ENCODE results near the gene VSX1. TPM values are rescaled to one million over a fixed set of nuclear protein-coding genes. Genes with fewer than 3 reads are reported as not detected.

Gene VSX1
- total RNA-seq, 1 experiment from 2014 or later = not detected

DNA sequence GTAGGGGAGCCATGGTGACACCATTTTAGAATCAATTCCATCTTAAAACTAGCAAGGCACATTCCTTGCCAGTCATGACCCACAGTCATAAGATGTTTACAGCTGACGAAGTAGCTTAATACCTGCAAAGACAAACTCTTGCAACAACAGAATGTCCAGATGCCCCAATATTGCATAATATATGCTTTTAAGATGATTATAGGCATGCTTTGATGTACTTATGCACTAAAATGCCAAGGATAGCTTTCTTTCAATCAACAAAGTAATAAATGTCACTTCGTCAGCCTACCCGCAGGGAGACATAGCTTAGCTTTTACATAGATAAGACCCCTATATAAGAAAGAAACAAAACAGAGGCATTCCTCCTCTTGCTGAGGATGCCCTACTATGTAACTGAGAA is 50.7 kb downstream of the VSX1 start:
- POLR2A ChIA-PET = interaction anchor here (0.7 to 5.5 kb wide), 7 partner anchors 8 to 32 kb away, joined by 3 to 42 read pairs (median 5); no protein-coding TSS in a partner anchor
- DNase-seq (ENCODE audit: unreplicated experiment) = no peak
- Mint-ChIP-seq H3K4me3 (ENCODE audit: unreplicated experiment) (no peak overlapping the region), H3K27me3 (ENCODE audit: insufficient read depth, unreplicated experiment) (no peaks in the 10 kb centered on the region), H3K27ac (ENCODE audit: low read depth, unreplicated experiment) (no peak overlapping the region), H3K9me3 (ENCODE audit: unreplicated experiment) (no peaks in the 10 kb centered on the region), H3K4me1 (ENCODE audit: insufficient read depth, unreplicated experiment) (peaks cover 16% of the 10 kb centered on the region), H3K36me3 (ENCODE audit: insufficient read depth, unreplicated experiment) (no peaks in the 10 kb centered on the region)
- intact Hi-C loops (cut with micrococcal nuclease) = no loop called here
- TF ChIP-seq, protein P1, sequence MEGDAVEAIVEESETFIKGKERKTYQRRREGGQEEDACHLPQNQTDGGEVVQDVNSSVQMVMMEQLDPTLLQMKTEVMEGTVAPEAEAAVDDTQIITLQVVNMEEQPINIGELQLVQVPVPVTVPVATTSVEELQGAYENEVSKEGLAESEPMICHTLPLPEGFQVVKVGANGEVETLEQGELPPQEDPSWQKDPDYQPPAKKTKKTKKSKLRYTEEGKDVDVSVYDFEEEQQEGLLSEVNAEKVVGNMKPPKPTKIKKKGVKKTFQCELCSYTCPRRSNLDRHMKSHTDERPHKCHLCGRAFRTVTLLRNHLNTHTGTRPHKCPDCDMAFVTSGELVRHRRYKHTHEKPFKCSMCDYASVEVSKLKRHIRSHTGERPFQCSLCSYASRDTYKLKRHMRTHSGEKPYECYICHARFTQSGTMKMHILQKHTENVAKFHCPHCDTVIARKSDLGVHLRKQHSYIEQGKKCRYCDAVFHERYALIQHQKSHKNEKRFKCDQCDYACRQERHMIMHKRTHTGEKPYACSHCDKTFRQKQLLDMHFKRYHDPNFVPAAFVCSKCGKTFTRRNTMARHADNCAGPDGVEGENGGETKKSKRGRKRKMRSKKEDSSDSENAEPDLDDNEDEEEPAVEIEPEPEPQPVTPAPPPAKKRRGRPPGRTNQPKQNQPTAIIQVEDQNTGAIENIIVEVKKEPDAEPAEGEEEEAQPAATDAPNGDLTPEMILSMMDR (IDR thresholded peaks at IDR 0.05; ENCODE audit: unreplicated experiment) = no peak
- BruUV-seq (replicated peaks) = no TSS peak
- CTCF ChIA-PET = interaction anchor here (0.6 to 4.9 kb wide), 4 partner anchors 33 to 158 kb away, joined by 3 to 43 read pairs (median 14); no protein-coding TSS in a partner anchor

DNA sequence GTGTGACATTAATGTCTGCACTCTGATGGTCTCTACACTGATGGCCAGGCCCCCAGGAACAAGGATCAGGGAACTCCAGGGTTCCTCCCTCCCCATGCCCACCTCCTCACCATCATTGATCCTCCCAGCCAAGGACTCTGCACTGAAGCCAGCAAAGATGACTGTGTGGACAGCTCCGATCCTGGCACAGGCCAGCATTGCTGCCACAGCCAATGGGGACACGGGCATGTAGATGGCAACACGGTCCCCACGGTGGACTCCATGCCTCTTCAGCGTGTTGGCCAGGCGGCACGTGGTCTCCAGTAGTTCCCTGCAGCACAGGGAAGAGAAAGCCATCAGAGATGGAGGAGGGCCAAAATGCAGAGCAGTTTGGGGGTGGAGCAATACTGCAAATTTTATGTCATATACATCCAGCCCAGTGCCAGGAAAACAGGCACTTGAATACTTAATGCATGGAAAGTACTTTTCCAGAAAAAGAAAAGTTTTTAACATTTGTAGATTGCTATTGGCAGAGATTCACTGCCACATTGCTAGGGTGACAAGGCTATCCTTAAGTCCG is 51.2 kb downstream of the VSX1 start:
- no TSS peak for BruUV-seq (replicated peaks)
- H3K27me3 Mint-ChIP-seq (ENCODE audit: insufficient read depth, unreplicated experiment) = no peaks in the 10 kb centered on the region
- TF ChIP-seq, protein P1 (IDR thresholded peaks at IDR 0.05; ENCODE audit: unreplicated experiment) = no peak
- POLR2A ChIA-PET = interaction anchor here (0.7 to 5.5 kb wide), 7 partner anchors 9 to 32 kb away, joined by 3 to 42 read pairs (median 5); no protein-coding TSS in a partner anchor
- no peak overlapping the region for H3K27ac Mint-ChIP-seq (ENCODE audit: low read depth, unreplicated experiment)
- no peaks in the 10 kb centered on the region for H3K9me3 Mint-ChIP-seq (ENCODE audit: unreplicated experiment)
- no peak for DNase-seq (ENCODE audit: unreplicated experiment)
- H3K4me3 Mint-ChIP-seq (ENCODE audit: unreplicated experiment) = no peak overlapping the region
- peaks cover 16% of the 10 kb centered on the region for H3K4me1 Mint-ChIP-seq (ENCODE audit: insufficient read depth, unreplicated experiment)
- no peaks in the 10 kb centered on the region for H3K36me3 Mint-ChIP-seq (ENCODE audit: insufficient read depth, unreplicated experiment)
- CTCF ChIA-PET = interaction anchor here (4.4 to 4.9 kb wide), 2 partner anchors 34 to 36 kb away, joined by 24 to 43 read pairs; no protein-coding TSS in a partner anchor
- intact Hi-C loops (cut with micrococcal nuclease) = no loop called here

DNA sequence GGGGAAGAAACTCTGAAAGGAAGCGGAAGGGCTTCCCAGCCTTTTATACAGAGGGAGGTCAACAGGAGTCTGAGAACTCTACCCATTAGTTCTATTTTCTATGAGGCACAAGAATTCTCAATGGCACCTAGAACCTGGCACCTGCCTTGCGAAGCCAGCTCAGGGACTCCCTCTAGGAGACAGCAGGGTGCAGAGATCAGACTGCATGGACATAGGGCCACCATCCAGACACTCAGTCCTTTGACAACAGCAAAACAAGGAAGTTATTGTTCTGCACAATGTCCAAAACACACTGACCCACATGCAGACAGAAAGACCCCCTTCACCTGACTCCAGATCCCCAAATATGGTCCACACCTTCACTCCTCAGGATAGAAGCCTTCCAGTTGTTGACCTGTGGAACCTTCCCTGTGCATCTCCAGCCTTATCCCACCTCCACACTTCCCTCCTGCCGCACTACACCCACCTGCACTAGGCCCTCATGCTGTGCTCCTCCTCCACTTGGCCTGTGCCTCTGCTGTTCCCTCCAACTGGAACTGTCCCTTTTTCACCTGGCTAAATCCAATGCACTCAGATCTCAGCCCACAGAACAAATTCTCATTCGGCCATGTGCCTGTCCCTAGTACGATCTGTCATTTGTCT is 51.8 kb downstream of the VSX1 start:
- intact Hi-C loops (cut with micrococcal nuclease) = no loop called here
- ChIA-PET CTCF (interaction anchor here (0.7 kb wide), 2 partner anchors 11 to 35 kb away, joined by 3 to 8 read pairs; no protein-coding TSS in a partner anchor), POLR2A (interaction anchor here (3.5 kb wide), 1 partner anchor 13 kb away, joined by 16 read pairs; no protein-coding TSS in a partner anchor)
- no peaks in the 10 kb centered on the region for H3K36me3 Mint-ChIP-seq (ENCODE audit: insufficient read depth, unreplicated experiment)
- no peak overlapping the region for H3K4me3 Mint-ChIP-seq (ENCODE audit: unreplicated experiment)
- H3K9me3 Mint-ChIP-seq (ENCODE audit: unreplicated experiment) = no peaks in the 10 kb centered on the region
- TF ChIP-seq, protein P1 (IDR thresholded peaks at IDR 0.05; ENCODE audit: unreplicated experiment) = no peak
- BruUV-seq (replicated peaks) = no TSS peak
- no peaks in the 10 kb centered on the region for H3K27me3 Mint-ChIP-seq (ENCODE audit: insufficient read depth, unreplicated experiment)
- no peak for DNase-seq (ENCODE audit: unreplicated experiment)
- H3K27ac Mint-ChIP-seq (ENCODE audit: low read depth, unreplicated experiment) = no peak overlapping the region
- H3K4me1 Mint-ChIP-seq (ENCODE audit: insufficient read depth, unreplicated experiment) = peaks cover 16% of the 10 kb centered on the region

DNA sequence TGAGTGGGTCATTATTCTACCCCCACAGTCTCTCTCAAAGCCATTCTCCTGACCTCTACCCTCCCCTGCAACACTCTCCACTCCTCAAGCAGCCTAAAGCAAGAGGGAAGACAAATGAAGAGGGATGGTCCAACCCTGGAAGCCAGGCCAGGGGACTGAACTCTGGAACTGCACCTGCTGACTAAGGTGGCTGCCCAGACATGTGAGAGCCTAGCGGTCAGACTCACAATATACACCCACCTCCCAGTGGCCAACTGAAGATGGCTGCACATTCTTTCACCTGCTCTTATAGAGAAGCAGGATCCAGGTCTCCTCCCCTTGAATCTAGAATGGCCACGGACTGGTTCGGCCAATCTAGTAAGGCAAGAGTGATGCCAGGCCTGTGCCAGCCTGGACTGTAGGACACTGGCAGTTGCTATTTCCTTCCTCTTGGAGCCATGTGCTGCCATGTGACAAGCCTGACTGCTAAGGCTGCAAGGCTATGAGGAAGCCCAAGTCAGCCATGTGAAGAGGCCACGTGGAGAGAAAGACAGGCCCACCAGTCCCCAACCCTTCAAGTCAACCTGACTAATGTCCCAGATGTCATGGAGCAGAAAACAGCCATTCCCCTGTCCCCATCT is 55.8 kb downstream of the VSX1 start:
- H3K36me3 Mint-ChIP-seq (ENCODE audit: insufficient read depth, unreplicated experiment) = peaks cover 10% of the 10 kb centered on the region
- H3K4me3 Mint-ChIP-seq (ENCODE audit: unreplicated experiment) = no peak overlapping the region
- intact Hi-C loops (cut with micrococcal nuclease) = no loop called here
- TF ChIP-seq, protein P1 (IDR thresholded peaks at IDR 0.05; ENCODE audit: unreplicated experiment) = no peak
- H3K9me3 Mint-ChIP-seq (ENCODE audit: unreplicated experiment) = no peaks in the 10 kb centered on the region
- no peak for DNase-seq (ENCODE audit: unreplicated experiment)
- CTCF ChIA-PET = interaction anchor here (0.8 to 1.2 kb wide), 3 partner anchors 10 to 32 kb away, joined by 3 to 5 read pairs (median 4); no protein-coding TSS in a partner anchor
- no peaks in the 10 kb centered on the region for H3K27me3 Mint-ChIP-seq (ENCODE audit: insufficient read depth, unreplicated experiment)
- no peak overlapping the region for H3K27ac Mint-ChIP-seq (ENCODE audit: low read depth, unreplicated experiment)
- POLR2A ChIA-PET = no interaction called here
- peaks cover 22% of the 10 kb centered on the region for H3K4me1 Mint-ChIP-seq (ENCODE audit: insufficient read depth, unreplicated experiment)
- no TSS peak for BruUV-seq (replicated peaks)
